ENCODE results near the gene SLX4IP. TPM values are rescaled to one million over a fixed set of nuclear protein-coding genes. Genes with fewer than 3 reads are reported as not detected.
A peak's percentile ranks its signal among the peaks of the same experiment; 100 is the strongest.

The SLX4IP gene
- total and polyA plus RNA-seq, 2 of the 13 experiments (the other 11 are each of a cell fraction or from before 2014, with no cell fraction given): 3.6 to 7.3 TPM

DNA sequence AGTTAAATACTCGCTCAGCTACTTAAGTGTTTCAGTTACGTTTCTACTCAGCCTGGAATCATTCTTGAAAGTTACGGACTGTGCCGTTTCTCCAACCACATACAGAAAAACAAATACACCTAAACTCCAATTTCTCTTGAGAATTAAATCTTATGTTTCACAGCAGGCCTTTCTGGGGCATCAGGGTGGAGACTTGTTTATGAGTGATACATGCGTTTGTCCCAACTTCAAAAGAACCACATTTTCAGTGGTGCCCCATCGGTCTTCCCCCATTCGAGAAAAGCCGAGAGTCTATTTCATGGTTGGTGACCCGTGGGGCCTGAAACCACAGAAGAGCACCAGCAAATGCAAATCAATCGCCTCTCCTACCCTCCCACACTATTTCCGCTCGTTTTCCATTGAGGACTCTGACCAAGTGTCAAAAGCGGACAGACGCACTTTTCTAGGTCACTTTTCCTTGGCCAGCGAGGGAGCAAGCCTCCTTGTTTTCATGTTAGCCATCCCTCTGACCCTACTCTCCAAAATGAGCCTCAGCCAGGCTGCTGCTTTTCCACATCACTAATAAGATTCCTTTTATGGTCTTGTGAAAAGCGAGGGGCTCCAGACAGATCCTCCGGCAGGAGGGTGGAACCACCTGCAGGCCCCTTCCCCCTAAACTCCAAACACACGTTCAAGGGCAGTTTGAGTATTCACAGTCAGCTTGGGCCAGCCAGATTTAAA is 235.6 kb downstream of the SLX4IP start (continued):
- TF ChIP-seq NKX3-1 (CRISPR knock-in tag; IDR thresholded peaks at IDR 0.05) (no peak), ZNF563 (CRISPR knock-in tag; IDR thresholded peaks at IDR 0.05) (peak; percentile 15; the same call in 1 of the 2 replicates), SAP130 (CRISPR knock-in tag; IDR thresholded peaks at IDR 0.05; ENCODE audit: low read depth) (peak; percentile 63; the same call in 1 of the 2 replicates), MYNN (CRISPR knock-in tag; IDR thresholded peaks at IDR 0.05; ENCODE audit: low read depth) (0 out of 2 replicates have a peak, but pooled peaks have one; percentile 50), MEIS2 (CRISPR knock-in tag; IDR thresholded peaks at IDR 0.05) (0 out of 2 replicates have a peak, but pooled peaks have one; percentile 59), ZNF850 (CRISPR knock-in tag; conservative IDR thresholded peaks at IDR 0.05) (no peak), ZNF232 (CRISPR knock-in tag; IDR thresholded peaks at IDR 0.05; ENCODE audit: borderline replicate concordance) (0 out of 2 replicates have a peak, but pooled peaks have one; percentile 28), GATAD2A (CRISPR knock-in tag; IDR thresholded peaks at IDR 0.05) (peak; percentile 62; the same call in 1 of the 2 replicates), EED (CRISPR knock-in tag; IDR thresholded peaks at IDR 0.05) (0 out of 2 replicates have a peak, but pooled peaks have one; percentile 66), RORA (CRISPR knock-in tag; IDR thresholded peaks at IDR 0.05) (peak; percentile 72; the same call in 1 of the 2 replicates), ZC3H4 (CRISPR knock-in tag; IDR thresholded peaks at IDR 0.05; ENCODE audit: borderline replicate concordance) (no peak), ZNF775 (CRISPR knock-in tag; IDR thresholded peaks at IDR 0.05; ENCODE audit: borderline replicate concordance) (0 out of 2 replicates have a peak, but pooled peaks have one; percentile 39), CHD2 (IDR thresholded peaks at IDR 0.05; ENCODE audit: low read depth, low read length) (no peak), ONECUT2 (CRISPR knock-in tag; IDR thresholded peaks at IDR 0.05) (0 out of 2 replicates have a peak, but pooled peaks have one; percentile 22)
- TF ChIP-seq, protein P1, sequence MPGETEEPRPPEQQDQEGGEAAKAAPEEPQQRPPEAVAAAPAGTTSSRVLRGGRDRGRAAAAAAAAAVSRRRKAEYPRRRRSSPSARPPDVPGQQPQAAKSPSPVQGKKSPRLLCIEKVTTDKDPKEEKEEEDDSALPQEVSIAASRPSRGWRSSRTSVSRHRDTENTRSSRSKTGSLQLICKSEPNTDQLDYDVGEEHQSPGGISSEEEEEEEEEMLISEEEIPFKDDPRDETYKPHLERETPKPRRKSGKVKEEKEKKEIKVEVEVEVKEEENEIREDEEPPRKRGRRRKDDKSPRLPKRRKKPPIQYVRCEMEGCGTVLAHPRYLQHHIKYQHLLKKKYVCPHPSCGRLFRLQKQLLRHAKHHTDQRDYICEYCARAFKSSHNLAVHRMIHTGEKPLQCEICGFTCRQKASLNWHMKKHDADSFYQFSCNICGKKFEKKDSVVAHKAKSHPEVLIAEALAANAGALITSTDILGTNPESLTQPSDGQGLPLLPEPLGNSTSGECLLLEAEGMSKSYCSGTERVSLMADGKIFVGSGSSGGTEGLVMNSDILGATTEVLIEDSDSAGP (CRISPR knock-in tag; IDR thresholded peaks at IDR 0.05; ENCODE audit: borderline replicate concordance): peak; percentile 22; the same call in 1 of the 2 replicates
- TF ChIP-seq, protein P2, sequence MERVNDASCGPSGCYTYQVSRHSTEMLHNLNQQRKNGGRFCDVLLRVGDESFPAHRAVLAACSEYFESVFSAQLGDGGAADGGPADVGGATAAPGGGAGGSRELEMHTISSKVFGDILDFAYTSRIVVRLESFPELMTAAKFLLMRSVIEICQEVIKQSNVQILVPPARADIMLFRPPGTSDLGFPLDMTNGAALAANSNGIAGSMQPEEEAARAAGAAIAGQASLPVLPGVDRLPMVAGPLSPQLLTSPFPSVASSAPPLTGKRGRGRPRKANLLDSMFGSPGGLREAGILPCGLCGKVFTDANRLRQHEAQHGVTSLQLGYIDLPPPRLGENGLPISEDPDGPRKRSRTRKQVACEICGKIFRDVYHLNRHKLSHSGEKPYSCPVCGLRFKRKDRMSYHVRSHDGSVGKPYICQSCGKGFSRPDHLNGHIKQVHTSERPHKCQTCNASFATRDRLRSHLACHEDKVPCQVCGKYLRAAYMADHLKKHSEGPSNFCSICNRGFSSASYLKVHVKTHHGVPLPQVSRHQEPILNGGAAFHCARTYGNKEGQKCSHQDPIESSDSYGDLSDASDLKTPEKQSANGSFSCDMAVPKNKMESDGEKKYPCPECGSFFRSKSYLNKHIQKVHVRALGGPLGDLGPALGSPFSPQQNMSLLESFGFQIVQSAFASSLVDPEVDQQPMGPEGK (CRISPR knock-in tag; IDR thresholded peaks at IDR 0.05): peak; percentile 14; the same call in 1 of the 2 replicates
- TF ChIP-seq, protein P3, sequence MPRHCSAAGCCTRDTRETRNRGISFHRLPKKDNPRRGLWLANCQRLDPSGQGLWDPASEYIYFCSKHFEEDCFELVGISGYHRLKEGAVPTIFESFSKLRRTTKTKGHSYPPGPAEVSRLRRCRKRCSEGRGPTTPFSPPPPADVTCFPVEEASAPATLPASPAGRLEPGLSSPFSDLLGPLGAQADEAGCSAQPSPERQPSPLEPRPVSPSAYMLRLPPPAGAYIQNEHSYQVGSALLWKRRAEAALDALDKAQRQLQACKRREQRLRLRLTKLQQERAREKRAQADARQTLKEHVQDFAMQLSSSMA (CRISPR knock-in tag; IDR thresholded peaks at IDR 0.05): 0 out of 2 replicates have a peak, but pooled peaks have one; percentile 17
- TF ChIP-seq, protein P4, sequence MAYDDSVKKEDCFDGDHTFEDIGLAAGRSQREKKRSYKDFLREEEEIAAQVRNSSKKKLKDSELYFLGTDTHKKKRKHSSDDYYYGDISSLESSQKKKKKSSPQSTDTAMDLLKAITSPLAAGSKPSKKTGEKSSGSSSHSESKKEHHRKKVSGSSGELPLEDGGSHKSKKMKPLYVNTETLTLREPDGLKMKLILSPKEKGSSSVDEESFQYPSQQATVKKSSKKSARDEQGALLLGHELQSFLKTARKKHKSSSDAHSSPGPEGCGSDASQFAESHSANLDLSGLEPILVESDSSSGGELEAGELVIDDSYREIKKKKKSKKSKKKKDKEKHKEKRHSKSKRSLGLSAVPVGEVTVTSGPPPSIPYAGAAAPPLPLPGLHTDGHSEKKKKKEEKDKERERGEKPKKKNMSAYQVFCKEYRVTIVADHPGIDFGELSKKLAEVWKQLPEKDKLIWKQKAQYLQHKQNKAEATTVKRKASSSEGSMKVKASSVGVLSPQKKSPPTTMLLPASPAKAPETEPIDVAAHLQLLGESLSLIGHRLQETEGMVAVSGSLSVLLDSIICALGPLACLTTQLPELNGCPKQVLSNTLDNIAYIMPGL (CRISPR knock-in tag; IDR thresholded peaks at IDR 0.05; ENCODE audit: borderline replicate concordance in 1 of 2, low read depth in 1 of 2): peak in 1 of 2 experiments; percentile 64; a peak in 2 of 4 replicates
- TF ChIP-seq, protein P5, sequence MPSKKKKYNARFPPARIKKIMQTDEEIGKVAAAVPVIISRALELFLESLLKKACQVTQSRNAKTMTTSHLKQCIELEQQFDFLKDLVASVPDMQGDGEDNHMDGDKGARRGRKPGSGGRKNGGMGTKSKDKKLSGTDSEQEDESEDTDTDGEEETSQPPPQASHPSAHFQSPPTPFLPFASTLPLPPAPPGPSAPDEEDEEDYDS (CRISPR knock-in tag; IDR thresholded peaks at IDR 0.05): peak; percentile 50; the same call in 1 of the 2 replicates
